Stimulated activated CD8-positive, alpha-beta memory T cell treated with anti-CD3 and anti-CD28 coated beads, Interleukin-12 subunit alpha, Interleukin-12 subunit beta, amount 100 ng/mL, for 24 hours (primary cell): ENCODE results near the gene TNNT1.

Experiments used
- DNase-seq: peaks from one replicate; pipeline ENCODE4 v3.0.0-alpha.2; 2020; ENCODE audit errors: extremely low read depth

TNNT1 gene

GRCh38 chr19:55141696-55142095 lies 7.3 kb downstream of the TNNT1 start:
- no peak for DNase-seq

GRCh38 chr19:55137915-55138314 lies 11.1 kb downstream of the TNNT1 start:
- no peak for DNase-seq

DNA sequence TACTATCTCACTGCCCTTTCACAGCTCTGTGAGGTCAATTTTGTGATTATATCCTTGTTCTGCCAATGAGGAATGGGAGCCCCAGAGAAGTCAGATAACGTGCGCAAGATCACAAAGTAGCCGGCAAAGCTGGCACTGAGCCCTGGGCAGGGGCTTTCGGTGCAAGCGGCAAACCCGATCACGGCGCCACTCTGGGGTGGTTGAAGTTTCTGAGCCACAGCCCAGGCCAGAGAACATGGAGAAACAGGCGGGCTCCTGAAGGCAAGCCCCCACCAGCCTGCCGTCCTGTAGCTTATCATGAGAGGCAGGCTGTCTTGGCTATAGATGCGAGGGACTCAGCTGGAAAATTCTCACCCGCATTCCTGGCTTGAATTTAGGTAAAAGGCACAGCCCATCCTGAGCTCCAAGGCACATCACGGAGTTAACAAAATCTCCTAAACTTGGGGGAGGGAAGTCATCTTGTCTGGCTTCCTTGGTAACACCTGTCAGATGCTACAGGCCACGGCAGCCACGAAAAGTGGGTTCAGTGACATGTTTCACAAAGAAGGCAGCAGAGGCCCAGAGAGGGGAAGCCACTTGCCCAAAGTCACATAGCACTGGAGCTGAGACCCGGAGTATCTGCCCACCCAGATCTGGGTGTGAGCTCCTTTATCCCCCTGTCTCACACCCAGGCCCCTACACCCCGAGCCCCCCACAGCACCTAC lies 12.5 kb downstream of the TNNT1 start:
- DNase-seq, result no peak

DNA sequence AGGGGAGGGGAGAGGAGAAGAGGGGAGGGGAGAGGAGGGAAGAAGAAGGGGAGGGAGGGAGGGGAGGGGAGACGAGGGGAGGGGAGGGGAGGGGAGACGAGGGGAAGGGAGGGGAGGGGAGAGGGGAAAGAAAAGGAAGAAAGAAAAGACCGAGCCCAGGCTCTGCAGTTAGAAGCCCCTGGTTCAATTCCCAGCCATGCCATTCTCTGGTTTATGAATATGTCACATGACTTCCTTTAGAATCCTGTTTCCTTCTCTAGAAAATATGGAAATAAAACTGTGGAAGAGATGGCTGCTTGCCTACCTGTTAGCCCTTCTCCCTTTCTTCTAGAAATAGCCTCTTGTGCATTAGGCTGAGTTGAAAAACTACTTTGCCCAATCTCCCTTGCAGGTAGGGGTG lies 14.3 kb downstream of the TNNT1 start:
- no peak for DNase-seq

- no peak for DNase-seq
Measured at GRCh38 chr19:55133639-55134444, 15.2 kb downstream of the TNNT1 start.

GRCh38 chr19:55132453-55133129 lies 16.4 kb downstream of the TNNT1 start:
- DNase-seq, result no peak

DNA sequence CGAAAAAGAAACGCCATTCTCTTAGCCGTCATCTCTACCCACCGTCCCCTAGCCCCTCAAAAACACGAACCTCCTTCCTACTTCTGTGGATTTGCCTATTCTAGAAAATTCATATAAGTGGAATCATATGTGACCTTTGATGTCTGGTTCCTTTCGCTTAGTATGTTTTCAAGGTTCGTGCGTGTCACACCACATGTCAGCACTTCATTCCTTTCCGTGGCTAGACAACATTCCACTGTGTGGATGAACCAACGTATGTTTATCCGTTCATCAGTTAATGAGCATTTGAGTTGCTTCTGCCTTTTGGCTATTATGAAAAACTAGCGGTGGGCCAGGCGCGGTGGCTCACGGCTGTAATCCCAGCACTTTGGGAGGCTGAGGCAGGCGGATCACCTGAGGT lies 17.6 kb downstream of the TNNT1 start:
- DNase-seq, result no peak

DNA sequence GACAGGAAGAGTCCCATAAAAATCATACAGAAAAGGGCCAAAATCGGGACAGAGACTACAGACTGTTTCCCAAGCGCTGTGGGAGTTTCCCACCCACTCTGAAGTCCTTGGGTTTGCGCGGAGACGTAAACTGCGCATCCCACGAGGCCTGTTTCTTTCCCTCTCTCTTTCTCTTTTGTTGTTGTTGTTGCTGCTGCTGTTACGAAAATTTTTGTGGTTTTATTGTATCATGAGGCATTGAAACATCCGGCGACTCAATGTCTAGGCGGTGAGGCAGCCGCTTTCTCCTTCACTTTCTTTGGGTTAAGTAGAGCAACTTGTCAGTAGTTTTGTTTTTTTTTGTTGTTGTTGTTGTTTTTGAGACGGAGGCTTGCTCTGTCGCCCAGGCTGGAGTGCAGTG lies 30.0 kb downstream of the TNNT1 start:
- DNase-seq, result no peak

- DNase-seq, result no peak
Measured at GRCh38 chr19:55118401-55118991, 30.5 kb downstream of the TNNT1 start.

DNA sequence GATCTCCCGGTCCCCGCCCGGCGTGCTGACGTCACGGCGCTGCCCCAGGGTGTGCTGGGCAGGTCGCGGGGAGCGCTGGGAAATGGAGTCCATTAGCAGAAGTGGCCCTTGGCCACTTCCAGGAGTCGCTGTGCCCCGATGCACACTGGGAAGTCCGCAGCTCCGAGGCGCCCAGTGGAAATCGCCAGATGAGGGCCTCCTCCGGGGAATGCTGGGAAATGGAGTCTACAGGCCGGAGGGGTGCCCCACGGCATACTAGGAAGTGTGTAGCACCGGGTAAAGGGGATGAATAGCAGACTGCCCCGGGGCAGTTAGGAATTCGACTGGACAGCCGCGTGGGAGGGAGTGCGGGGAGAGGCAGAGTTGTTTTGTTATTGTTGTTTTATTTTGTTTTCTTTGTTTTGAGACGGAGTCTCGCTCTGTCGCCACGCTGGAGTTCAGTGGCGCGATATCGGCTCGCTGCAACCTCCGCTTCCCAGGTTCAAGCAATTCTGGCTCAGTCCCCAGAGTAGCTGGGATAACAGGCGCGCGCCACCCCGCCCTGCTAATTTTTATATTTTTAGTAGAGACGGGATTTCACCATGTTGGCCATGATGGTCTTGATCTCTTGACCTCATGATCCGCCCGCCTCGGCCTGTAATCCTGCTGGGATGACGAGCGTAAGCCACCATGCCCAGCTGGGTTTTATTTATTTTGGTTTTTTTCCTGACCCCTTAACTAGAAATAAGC lies 31.2 kb downstream of the TNNT1 start:
- peak; percentile 97 for DNase-seq

- no peak for DNase-seq
Measured at GRCh38 chr19:55116859-55117662, 31.9 kb downstream of the TNNT1 start, which contains the start of gene PPP1R12C. TSS of gene PPP1R12C (minus strand) at chr19:55117637. CDS start at chr19:55117543, 94 bp downstream.

DNA sequence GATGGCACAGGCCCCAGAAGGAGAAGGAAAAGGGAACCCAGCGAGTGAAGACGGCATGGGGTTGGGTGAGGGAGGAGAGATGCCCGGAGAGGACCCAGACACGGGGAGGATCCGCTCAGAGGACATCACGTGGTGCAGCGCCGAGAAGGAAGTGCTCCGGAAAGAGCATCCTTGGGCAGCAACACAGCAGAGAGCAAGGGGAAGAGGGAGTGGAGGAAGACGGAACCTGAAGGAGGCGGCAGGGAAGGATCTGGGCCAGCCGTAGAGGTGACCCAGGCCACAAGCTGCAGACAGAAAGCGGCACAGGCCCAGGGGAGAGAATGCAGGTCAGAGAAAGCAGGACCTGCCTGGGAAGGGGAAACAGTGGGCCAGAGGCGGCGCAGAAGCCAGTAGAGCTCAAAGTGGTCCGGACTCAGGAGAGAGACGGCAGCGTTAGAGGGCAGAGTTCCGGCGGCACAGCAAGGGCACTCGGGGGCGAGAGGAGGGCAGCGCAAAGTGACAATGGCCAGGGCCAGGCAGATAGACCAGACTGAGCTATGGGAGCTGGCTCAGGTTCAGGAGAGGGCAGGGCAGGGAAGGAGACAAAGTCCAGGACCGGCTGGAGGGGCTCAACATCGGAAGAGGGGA lies 32.7 kb downstream of the TNNT1 start:
- DNase-seq, result no peak

DNA sequence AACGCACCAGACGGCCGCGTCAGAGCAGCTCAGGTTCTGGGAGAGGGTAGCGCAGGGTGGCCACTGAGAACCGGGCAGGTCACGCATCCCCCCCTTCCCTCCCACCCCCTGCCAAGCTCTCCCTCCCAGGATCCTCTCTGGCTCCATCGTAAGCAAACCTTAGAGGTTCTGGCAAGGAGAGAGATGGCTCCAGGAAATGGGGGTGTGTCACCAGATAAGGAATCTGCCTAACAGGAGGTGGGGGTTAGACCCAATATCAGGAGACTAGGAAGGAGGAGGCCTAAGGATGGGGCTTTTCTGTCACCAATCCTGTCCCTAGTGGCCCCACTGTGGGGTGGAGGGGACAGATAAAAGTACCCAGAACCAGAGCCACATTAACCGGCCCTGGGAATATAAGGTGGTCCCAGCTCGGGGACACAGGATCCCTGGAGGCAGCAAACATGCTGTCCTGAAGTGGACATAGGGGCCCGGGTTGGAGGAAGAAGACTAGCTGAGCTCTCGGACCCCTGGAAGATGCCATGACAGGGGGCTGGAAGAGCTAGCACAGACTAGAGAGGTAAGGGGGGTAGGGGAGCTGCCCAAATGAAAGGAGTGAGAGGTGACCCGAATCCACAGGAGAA lies 33.5 kb downstream of the TNNT1 start:
- no peak for DNase-seq

DNA sequence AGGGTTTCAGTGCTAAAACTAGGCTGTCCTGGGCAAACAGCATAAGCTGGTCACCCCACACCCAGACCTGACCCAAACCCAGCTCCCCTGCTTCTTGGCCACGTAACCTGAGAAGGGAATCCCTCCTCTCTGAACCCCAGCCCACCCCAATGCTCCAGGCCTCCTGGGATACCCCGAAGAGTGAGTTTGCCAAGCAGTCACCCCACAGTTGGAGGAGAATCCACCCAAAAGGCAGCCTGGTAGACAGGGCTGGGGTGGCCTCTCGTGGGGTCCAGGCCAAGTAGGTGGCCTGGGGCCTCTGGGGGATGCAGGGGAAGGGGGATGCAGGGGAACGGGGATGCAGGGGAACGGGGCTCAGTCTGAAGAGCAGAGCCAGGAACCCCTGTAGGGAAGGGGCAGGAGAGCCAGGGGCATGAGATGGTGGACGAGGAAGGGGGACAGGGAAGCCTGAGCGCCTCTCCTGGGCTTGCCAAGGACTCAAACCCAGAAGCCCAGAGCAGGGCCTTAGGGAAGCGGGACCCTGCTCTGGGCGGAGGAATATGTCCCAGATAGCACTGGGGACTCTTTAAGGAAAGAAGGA lies 34.4 kb downstream of the TNNT1 start:
- no peak for DNase-seq

DNA sequence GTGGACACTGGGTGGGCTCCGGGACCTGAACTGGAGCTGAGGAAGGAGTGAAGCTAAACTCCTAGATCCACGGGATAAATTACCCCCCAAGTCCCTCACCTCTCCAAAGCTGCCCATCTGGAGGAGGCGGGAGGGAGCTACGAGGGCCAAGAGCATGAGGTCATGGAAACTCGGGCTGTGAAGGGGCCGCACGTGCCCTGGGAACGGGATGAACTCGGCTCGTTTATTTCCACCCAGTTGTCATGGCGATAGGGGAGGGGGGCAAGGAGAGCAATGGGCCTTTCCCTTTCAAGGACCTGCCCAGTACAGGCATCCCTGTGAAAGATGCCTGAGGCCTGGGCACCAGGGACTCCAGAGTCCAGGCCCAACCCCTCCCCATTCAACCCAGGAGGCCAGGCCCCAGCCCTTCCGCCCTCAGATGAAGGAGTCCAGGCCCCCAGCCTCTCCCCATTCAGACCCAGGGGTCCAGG lies 35.4 kb downstream of the TNNT1 start:
- DNase-seq, result no peak

DNA sequence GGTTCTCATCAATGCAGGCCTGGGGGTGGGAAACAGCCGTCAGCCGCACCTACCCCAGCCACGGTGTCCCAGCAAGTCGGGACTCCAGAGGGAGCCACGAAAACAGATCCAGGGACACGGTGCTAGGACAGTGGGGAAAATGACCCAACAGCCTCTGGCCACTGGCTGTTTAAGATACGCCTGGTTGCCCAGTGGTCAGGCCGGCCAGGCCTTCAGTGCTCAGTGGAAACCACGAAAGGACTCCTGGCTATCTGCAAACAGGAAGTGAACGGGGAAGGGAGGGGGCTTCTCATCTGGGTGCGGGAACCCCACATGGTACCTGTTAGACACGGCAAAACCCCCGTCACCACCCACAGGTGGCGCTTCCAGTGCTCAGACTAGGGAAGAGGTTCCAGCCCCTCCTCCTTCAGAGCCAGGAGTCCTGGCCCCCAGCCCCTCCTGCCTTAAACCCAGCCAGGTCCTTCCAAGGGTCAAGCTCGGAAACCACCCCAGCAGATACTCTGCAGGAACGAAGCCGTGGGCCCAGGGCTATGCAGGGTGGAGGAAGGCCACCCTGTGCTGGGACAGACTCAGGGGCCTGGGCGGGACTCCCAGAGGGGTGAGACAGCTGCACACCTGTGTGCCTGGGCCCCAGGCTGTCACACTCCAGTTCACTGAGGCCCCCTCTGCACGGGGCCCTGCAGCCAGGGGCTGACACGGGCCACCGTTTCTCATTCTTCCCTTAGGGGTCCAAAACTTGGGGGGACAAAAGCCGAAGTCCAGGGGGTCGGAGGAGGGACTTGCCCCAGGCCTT lies 36.0 kb downstream of the TNNT1 start:
- no peak for DNase-seq

GRCh38 chr19:55112246-55112776 lies 36.7 kb downstream of the TNNT1 start:
- no peak for DNase-seq

GRCh38 chr19:55111238-55111831 lies 37.7 kb downstream of the TNNT1 start:
- no peak for DNase-seq
